Measurements from ENCODE around the gene AMPD2.

- TF ChIP-seq ZNF8 (CRISPR knock-in tag; IDR thresholded peaks at IDR 0.05) (no peak), ISL1 (CRISPR knock-in tag; IDR thresholded peaks at IDR 0.05) (no peak), ARNTL (CRISPR knock-in tag; IDR thresholded peaks at IDR 0.05; ENCODE audit: borderline replicate concordance, low read depth) (no peak), ZC3H10 (CRISPR knock-in tag; IDR thresholded peaks at IDR 0.05) (no peak)
Observed at GRCh38 chr1:109578947-109579443, 40.6 kb upstream of the AMPD2 start.

Data from SK-N-SH treated with all-trans-retinoic acid at 6 μM for 48 hours (cell line).